ENCODE results near the gene JPT1.

JPT1 gene

DNA sequence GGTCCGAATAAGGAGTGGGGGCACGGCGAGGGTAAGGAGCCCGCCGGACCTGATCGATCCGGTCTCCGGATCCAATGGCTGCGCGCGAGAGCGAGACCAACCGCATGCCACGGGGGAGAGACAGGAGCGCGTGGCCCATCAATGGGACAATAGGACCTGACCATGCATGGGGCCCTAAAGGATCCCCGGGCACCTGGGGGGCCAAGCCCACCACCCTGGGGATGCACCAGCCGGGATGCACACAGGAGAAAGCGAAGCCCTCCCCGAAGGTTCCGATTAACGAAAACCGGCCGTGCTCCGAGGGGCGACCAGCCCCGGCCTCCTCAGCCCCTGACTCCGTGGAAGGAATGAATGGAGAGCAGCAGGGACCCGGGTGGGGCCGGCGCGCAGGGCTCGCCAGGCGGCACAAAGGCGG is 525 bp downstream of the JPT1 start:
- H3K27me3 ChIP-seq (ENCODE audit: insufficient read depth, low read length, poor library complexity), result no peaks in the 10 kb centered on the region
- H3K27ac ChIP-seq (ENCODE audit: low read length), result peak overlapping the region; percentile 85
- peak overlapping the region; percentile 67 for H3K4me2 ChIP-seq (ENCODE audit: insufficient read depth, low read length)
- peaks cover 12% of the 10 kb centered on the region; the same call in 1 of the 2 replicates for H4K20me1 ChIP-seq (ENCODE audit: insufficient read depth, low read length)
- H3K79me2 ChIP-seq (ENCODE audit: insufficient read depth, low read length), result peaks cover 53% of the 10 kb centered on the region
- ATAC-seq (ENCODE audit: insufficient read depth, low read depth), result peak; percentile 0; the same call in 1 of the 3 replicates
- peak overlapping the region; percentile 92 to 98 for H3K4me3 ChIP-seq (ENCODE audit: low read depth in 1 of 2, low read length in 2 of 2)
- peak overlapping the region; percentile 92 for H3K9ac ChIP-seq (ENCODE audit: low read depth, low read length)
- H3K36me3 ChIP-seq (ENCODE audit: insufficient read depth, low read length), result peaks cover 11% of the 10 kb centered on the region
- peak overlapping the region; percentile 71 for H2AFZ ChIP-seq (ENCODE audit: low read depth, low read length)
- peaks cover 30% of the 10 kb centered on the region for H3K4me1 ChIP-seq (ENCODE audit: insufficient read depth, low read length)
- no peak for TF ChIP-seq EZH2 (IDR thresholded peaks at IDR 0.05; ENCODE audit: borderline replicate concordance, low read depth, low read length, severe bottlenecking)
- TF ChIP-seq, protein P1, sequence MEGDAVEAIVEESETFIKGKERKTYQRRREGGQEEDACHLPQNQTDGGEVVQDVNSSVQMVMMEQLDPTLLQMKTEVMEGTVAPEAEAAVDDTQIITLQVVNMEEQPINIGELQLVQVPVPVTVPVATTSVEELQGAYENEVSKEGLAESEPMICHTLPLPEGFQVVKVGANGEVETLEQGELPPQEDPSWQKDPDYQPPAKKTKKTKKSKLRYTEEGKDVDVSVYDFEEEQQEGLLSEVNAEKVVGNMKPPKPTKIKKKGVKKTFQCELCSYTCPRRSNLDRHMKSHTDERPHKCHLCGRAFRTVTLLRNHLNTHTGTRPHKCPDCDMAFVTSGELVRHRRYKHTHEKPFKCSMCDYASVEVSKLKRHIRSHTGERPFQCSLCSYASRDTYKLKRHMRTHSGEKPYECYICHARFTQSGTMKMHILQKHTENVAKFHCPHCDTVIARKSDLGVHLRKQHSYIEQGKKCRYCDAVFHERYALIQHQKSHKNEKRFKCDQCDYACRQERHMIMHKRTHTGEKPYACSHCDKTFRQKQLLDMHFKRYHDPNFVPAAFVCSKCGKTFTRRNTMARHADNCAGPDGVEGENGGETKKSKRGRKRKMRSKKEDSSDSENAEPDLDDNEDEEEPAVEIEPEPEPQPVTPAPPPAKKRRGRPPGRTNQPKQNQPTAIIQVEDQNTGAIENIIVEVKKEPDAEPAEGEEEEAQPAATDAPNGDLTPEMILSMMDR (IDR thresholded peaks at IDR 0.05; ENCODE audit: borderline replicate concordance, extremely low read depth, low read length, poor library complexity, severe bottlenecking), result no peak
- H3K9me3 ChIP-seq (ENCODE audit: insufficient read depth, low read length, severe bottlenecking), result no peaks in the 10 kb centered on the region
- DNase-seq, result peak; percentile 40

GRCh38 chr17:75152922-75153779 is 1.2 kb downstream of the JPT1 start:
- no peaks in the 10 kb centered on the region for H3K27me3 ChIP-seq (ENCODE audit: insufficient read depth, low read length, poor library complexity)
- H3K79me2 ChIP-seq (ENCODE audit: insufficient read depth, low read length), result peaks cover 59% of the 10 kb centered on the region
- peaks cover 17% of the 10 kb centered on the region; the same call in 1 of the 2 replicates for H4K20me1 ChIP-seq (ENCODE audit: insufficient read depth, low read length)
- peak overlapping the region; percentile 85 for H3K27ac ChIP-seq (ENCODE audit: low read length)
- H2AFZ ChIP-seq (ENCODE audit: low read depth, low read length), result peak overlapping the region; percentile 71
- H3K4me2 ChIP-seq (ENCODE audit: insufficient read depth, low read length), result peak overlapping the region; percentile 67
- H3K9ac ChIP-seq (ENCODE audit: low read depth, low read length), result peak overlapping the region; percentile 92
- no peaks in the 10 kb centered on the region for H3K9me3 ChIP-seq (ENCODE audit: insufficient read depth, low read length, severe bottlenecking)
- H3K4me1 ChIP-seq (ENCODE audit: insufficient read depth, low read length), result peaks cover 30% of the 10 kb centered on the region
- TF ChIP-seq, protein P1 (IDR thresholded peaks at IDR 0.05; ENCODE audit: borderline replicate concordance, extremely low read depth, low read length, poor library complexity, severe bottlenecking), result no peak
- no peak for TF ChIP-seq EZH2 (IDR thresholded peaks at IDR 0.05; ENCODE audit: borderline replicate concordance, low read depth, low read length, severe bottlenecking)
- peak overlapping the region; percentile 92 to 98 for H3K4me3 ChIP-seq (ENCODE audit: low read depth in 1 of 2, low read length in 2 of 2)
- H3K36me3 ChIP-seq (ENCODE audit: insufficient read depth, low read length), result peaks cover 15% of the 10 kb centered on the region
- DNase-seq (peak; percentile 53), ATAC-seq (ENCODE audit: insufficient read depth, low read depth) (no peak)

- no peaks in the 10 kb centered on the region for H3K27me3 ChIP-seq (ENCODE audit: insufficient read depth, low read length, poor library complexity)
- ATAC-seq (ENCODE audit: insufficient read depth, low read depth) (no peak), DNase-seq (no peak)
- TF ChIP-seq EZH2 (IDR thresholded peaks at IDR 0.05; ENCODE audit: borderline replicate concordance, low read depth, low read length, severe bottlenecking), result no peak
- TF ChIP-seq, protein P1 (IDR thresholded peaks at IDR 0.05; ENCODE audit: borderline replicate concordance, extremely low read depth, low read length, poor library complexity, severe bottlenecking), result no peak
- H3K9ac ChIP-seq (ENCODE audit: low read depth, low read length), result peak overlapping the region; percentile 92
- no peaks in the 10 kb centered on the region for H3K9me3 ChIP-seq (ENCODE audit: insufficient read depth, low read length, severe bottlenecking)
- peaks cover 22% of the 10 kb centered on the region; the same call in 1 of the 2 replicates for H4K20me1 ChIP-seq (ENCODE audit: insufficient read depth, low read length)
- peaks cover 21% of the 10 kb centered on the region for H3K36me3 ChIP-seq (ENCODE audit: insufficient read depth, low read length)
- peak overlapping the region; percentile 67 for H3K4me2 ChIP-seq (ENCODE audit: insufficient read depth, low read length)
- H3K4me1 ChIP-seq (ENCODE audit: insufficient read depth, low read length), result peaks cover 30% of the 10 kb centered on the region
- H3K4me3 ChIP-seq (ENCODE audit: low read depth in 1 of 2, low read length in 2 of 2), result peak overlapping the region; percentile 92 to 98; a peak in 3 of 4 replicates
- peaks cover 64% of the 10 kb centered on the region for H3K79me2 ChIP-seq (ENCODE audit: insufficient read depth, low read length)
- peak overlapping the region; percentile 85 for H3K27ac ChIP-seq (ENCODE audit: low read length)
- no peak overlapping the region for H2AFZ ChIP-seq (ENCODE audit: low read depth, low read length)
These were observed 1.8 kb downstream of the JPT1 start for GRCh38 chr17:75152523-75152921.
